Activated naive CD4-positive, alpha-beta T cell treated with anti-CD3 and anti-CD28 coated beads, Interleukin-2, amount 50 U/mL, for 72 hours (primary cell): ENCODE data around the gene NAPB. TPM values are rescaled to one million over a fixed set of nuclear protein-coding genes. Genes with fewer than 3 reads are reported as not detected.

ENCODE experiments used
- total RNA-seq, 2 donors: library from RNA; stranded (reverse); gene quantifications; one replicate each; pipeline ENCODE4 v1.2.3, GENCODE V29; 2022

The NAPB gene
- total RNA-seq, 2 donors from 2014 or later = 10.1 to 16.2 TPM

Other genes with a start within 250 kb of the NAPB start
- 10 to 100 TPM; 37.0 to 45.9 TPM for gene NXT1, start 70.7 kb downstream of the NAPB start, total RNA-seq
- gene GZF1, start 59.3 kb downstream of the NAPB start, total RNA-seq = 1 to 10 TPM; 5.6 to 9.2 TPM
- gene CSTL1, start 18.2 kb upstream of the NAPB start, total RNA-seq = not detected
- gene CST11, start 31.4 kb upstream of the NAPB start, total RNA-seq = not detected
- gene CST8, start 69.6 kb upstream of the NAPB start, total RNA-seq = not detected
- gene CST9L, start 147.0 kb upstream of the NAPB start, total RNA-seq = not detected
- not detected for gene CST9, start 184.4 kb upstream of the NAPB start, total RNA-seq
- gene CST3, start 216.5 kb upstream of the NAPB start, total RNA-seq = 1 to 10 TPM in 1 of 2 donors, not detected in 1; 1.2 TPM